ENCODE results near the gene TCN2.

TCN2 gene

DNA sequence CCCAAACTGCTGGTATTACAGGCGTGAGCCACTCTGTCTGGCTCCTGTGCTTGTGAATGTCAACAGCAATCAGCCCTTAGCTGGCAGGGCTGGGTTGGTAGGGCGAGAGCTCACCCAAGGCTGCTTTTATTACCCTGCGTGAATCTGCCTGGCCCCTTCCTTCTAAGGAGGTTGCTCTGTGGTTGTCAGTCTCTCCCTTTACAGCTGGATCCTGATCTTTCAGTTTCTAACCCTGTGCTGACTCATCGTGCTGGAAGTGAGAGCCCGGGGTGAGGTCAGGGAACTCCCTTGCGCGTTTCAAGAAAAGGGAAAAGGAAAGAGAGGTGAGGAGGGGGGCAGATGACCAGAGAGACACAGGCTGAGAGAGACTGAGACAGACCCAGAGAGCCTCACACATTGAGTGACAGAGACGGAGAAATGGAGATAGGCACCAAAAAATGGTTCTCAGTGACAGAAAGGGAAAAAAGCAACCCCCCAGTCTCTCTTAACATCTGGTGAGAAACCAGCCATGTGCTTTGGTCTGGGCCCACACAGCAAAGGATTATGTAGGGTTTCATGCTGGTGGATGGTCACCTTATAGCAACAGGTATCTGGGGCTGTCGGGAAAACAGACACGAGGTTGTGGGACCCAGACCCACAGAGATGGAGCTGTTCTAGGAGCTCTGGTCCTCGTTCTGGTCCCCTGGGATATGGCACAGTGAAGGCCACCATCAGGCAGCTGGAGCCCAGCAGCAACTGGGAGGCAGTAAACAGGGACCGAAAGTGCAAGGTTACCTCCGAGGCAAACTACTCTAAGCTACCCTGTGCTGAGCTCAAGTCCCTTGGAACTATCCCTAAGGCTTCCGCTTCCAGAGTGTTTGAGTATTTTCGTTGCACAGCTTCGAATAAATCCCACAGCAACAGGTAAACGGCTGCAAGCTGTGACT lies 2.5 kb downstream of the TCN2 start:
- H2AFZ ChIP-seq (ENCODE audit: low read depth, low read length, severe bottlenecking) = no peak overlapping the region

DNA sequence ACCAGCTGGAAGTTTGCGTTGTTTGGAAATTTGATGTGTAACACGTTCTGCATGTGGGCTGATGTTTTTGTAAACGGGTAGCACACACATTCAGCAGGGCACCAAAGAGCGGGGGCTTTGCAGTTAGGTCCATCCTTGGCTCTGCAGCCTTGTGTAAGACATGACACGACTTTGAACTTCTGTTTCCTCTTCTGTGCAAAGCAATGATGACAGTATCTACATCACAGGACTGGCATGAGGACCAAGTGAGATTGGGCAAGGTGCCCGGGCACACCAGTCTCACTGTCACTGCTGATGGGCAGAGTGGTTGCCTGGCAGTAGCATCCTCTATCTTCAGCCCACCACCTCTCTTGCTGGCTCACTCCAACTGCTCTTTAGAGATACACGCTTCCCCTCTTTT lies 3.3 kb downstream of the TCN2 start:
- Histone ChIP-seq H3K9ac (ENCODE audit: low read length) (no peak overlapping the region), H2AFZ (ENCODE audit: low read depth, low read length, severe bottlenecking) (no peak overlapping the region), H3K79me2 (ENCODE audit: insufficient read depth, low read length) (no peaks in the 10 kb centered on the region), H3K36me3 (ENCODE audit: low read length) (no peaks in the 10 kb centered on the region), H3K27me3 (ENCODE audit: low read length) (no peaks in the 10 kb centered on the region), H3K4me2 (ENCODE audit: low read depth, low read length, poor library complexity, severe bottlenecking) (no peak overlapping the region), H3K4me3 (ENCODE audit: insufficient read depth, low read length, poor library complexity, severe bottlenecking) (no peak overlapping the region), H3F3A (ENCODE audit: insufficient read depth) (no peaks in the 10 kb centered on the region), H3K9me3 (ENCODE audit: insufficient read depth, low read length) (no peaks in the 10 kb centered on the region), H4K20me1 (ENCODE audit: low read depth, low read length) (no peaks in the 10 kb centered on the region), H3K9me2 (replicated peaks; ENCODE audit: insufficient read depth, low read length) (no peaks in the 10 kb centered on the region), H3K27ac (ENCODE audit: low read depth, low read length) (no peak overlapping the region)
- no peak for TF ChIP-seq EZH2phosphoT487 (conservative IDR thresholded peaks at IDR 0.05; ENCODE audit: low read length)

More for the DNA sequence above, 2.5 kb downstream of the TCN2 start:
- H3K79me2 ChIP-seq (ENCODE audit: insufficient read depth, low read length) = no peaks in the 10 kb centered on the region
- H3F3A ChIP-seq (ENCODE audit: insufficient read depth) = no peaks in the 10 kb centered on the region
- H3K36me3 ChIP-seq (ENCODE audit: low read length) = no peaks in the 10 kb centered on the region
- no peak overlapping the region for H3K4me2 ChIP-seq (ENCODE audit: low read depth, low read length, poor library complexity, severe bottlenecking)
- no peak overlapping the region for H3K9ac ChIP-seq (ENCODE audit: low read length)
- TF ChIP-seq, protein P1, sequence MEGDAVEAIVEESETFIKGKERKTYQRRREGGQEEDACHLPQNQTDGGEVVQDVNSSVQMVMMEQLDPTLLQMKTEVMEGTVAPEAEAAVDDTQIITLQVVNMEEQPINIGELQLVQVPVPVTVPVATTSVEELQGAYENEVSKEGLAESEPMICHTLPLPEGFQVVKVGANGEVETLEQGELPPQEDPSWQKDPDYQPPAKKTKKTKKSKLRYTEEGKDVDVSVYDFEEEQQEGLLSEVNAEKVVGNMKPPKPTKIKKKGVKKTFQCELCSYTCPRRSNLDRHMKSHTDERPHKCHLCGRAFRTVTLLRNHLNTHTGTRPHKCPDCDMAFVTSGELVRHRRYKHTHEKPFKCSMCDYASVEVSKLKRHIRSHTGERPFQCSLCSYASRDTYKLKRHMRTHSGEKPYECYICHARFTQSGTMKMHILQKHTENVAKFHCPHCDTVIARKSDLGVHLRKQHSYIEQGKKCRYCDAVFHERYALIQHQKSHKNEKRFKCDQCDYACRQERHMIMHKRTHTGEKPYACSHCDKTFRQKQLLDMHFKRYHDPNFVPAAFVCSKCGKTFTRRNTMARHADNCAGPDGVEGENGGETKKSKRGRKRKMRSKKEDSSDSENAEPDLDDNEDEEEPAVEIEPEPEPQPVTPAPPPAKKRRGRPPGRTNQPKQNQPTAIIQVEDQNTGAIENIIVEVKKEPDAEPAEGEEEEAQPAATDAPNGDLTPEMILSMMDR (IDR thresholded peaks at IDR 0.05; ENCODE audit: insufficient read depth, low read length, poor library complexity, severe bottlenecking) = no peak
- no peak for TF ChIP-seq EZH2phosphoT487 (conservative IDR thresholded peaks at IDR 0.05; ENCODE audit: low read length)
- no peaks in the 10 kb centered on the region for H3K9me3 ChIP-seq (ENCODE audit: insufficient read depth, low read length)
- H4K20me1 ChIP-seq (ENCODE audit: low read depth, low read length) = no peaks in the 10 kb centered on the region
- no peaks in the 10 kb centered on the region for H3K27me3 ChIP-seq (ENCODE audit: low read length)
- H3K4me3 ChIP-seq (ENCODE audit: insufficient read depth, low read length, poor library complexity, severe bottlenecking) = no peak overlapping the region
- H3K27ac ChIP-seq (ENCODE audit: low read depth, low read length) = no peak overlapping the region
- no peaks in the 10 kb centered on the region for H3K9me2 ChIP-seq (replicated peaks; ENCODE audit: insufficient read depth, low read length)

DNA sequence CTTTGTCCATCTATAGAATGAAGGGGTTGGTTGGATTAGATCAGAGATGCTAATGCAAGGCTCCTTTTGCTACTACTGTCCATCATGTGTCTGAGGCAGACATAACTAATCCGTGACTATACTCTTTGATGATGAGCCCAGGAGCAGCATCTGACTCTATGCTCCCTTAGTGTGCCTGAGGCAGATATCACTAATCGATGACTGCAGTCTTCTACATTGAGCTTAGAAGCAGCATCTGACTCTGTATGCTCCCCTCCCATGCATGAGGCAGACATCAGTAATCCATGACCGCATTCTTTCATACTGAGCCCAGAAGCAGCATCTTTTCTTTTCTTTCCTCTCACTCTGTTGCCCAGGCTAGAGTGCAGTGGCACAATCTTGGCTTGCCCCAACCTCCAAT lies 4.2 kb downstream of the TCN2 start:
- Histone ChIP-seq H4K20me1 (ENCODE audit: low read depth, low read length) (no peaks in the 10 kb centered on the region), H3F3A (ENCODE audit: insufficient read depth) (no peaks in the 10 kb centered on the region), H3K79me2 (ENCODE audit: insufficient read depth, low read length) (no peaks in the 10 kb centered on the region), H3K4me3 (ENCODE audit: insufficient read depth, low read length, poor library complexity, severe bottlenecking) (no peak overlapping the region), H2AFZ (ENCODE audit: low read depth, low read length, severe bottlenecking) (no peak overlapping the region), H3K27me3 (ENCODE audit: low read length) (no peaks in the 10 kb centered on the region), H3K27ac (ENCODE audit: low read depth, low read length) (no peak overlapping the region), H3K9me3 (ENCODE audit: insufficient read depth, low read length) (no peaks in the 10 kb centered on the region), H3K9me2 (replicated peaks; ENCODE audit: insufficient read depth, low read length) (no peaks in the 10 kb centered on the region), H3K4me2 (ENCODE audit: low read depth, low read length, poor library complexity, severe bottlenecking) (no peak overlapping the region), H3K9ac (ENCODE audit: low read length) (no peak overlapping the region), H3K36me3 (ENCODE audit: low read length) (no peaks in the 10 kb centered on the region)
- TF ChIP-seq, protein P1 (IDR thresholded peaks at IDR 0.05; ENCODE audit: insufficient read depth, low read length, poor library complexity, severe bottlenecking) = no peak
- TF ChIP-seq EZH2phosphoT487 (conservative IDR thresholded peaks at IDR 0.05; ENCODE audit: low read length) = no peak

DNA sequence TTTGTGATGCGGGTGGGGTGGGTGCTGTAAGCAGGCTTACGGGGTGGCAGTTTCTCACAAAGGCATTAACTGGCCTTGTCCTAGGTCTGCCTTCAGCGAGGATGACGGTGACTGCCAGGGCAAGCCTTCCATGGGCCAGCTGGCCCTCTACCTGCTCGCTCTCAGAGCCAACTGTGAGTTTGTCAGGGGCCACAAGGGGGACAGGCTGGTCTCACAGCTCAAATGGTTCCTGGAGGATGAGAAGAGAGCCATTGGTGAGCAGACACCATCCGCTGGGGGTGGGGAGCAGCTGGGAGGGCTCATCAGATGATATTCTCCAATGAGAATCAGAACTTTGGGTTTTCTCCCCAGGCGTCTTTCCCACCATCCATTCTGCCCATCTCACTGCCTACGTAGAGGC lies 5.8 kb downstream of the TCN2 start:
- Histone ChIP-seq H3F3A (ENCODE audit: insufficient read depth) (no peaks in the 10 kb centered on the region), H3K27me3 (ENCODE audit: low read length) (no peaks in the 10 kb centered on the region), H3K4me3 (ENCODE audit: insufficient read depth, low read length, poor library complexity, severe bottlenecking) (no peak overlapping the region), H3K36me3 (ENCODE audit: low read length) (no peaks in the 10 kb centered on the region), H3K9ac (ENCODE audit: low read length) (no peak overlapping the region), H3K9me2 (replicated peaks; ENCODE audit: insufficient read depth, low read length) (no peaks in the 10 kb centered on the region), H3K4me2 (ENCODE audit: low read depth, low read length, poor library complexity, severe bottlenecking) (no peak overlapping the region), H4K20me1 (ENCODE audit: low read depth, low read length) (no peaks in the 10 kb centered on the region), H3K27ac (ENCODE audit: low read depth, low read length) (no peak overlapping the region), H3K9me3 (ENCODE audit: insufficient read depth, low read length) (no peaks in the 10 kb centered on the region), H3K79me2 (ENCODE audit: insufficient read depth, low read length) (no peaks in the 10 kb centered on the region), H2AFZ (ENCODE audit: low read depth, low read length, severe bottlenecking) (no peak overlapping the region)
- no peak for TF ChIP-seq EZH2phosphoT487 (conservative IDR thresholded peaks at IDR 0.05; ENCODE audit: low read length)
- TF ChIP-seq, protein P1 (IDR thresholded peaks at IDR 0.05; ENCODE audit: insufficient read depth, low read length, poor library complexity, severe bottlenecking) = no peak

Data from SU-DHL-6 (cell line).